ENCODE measurements around the gene PURB. TPM values are rescaled to one million over a fixed set of nuclear protein-coding genes. Genes with fewer than 3 reads are reported as not detected.

PURB gene
- total RNA-seq, 1 donor: 27.2 TPM

- H3K4me3 ChIP-seq (ENCODE audit: low read depth, low read length): no peak overlapping the region
- TF ChIP-seq CTCF (IDR thresholded peaks at IDR 0.05; ENCODE audit: insufficient read depth, low read length): no peak
- DNase-seq (ENCODE audit: low read depth): no peak
These were observed 34.8 kb upstream of the PURB start for GRCh38 chr7:44920119-44920518.

- DNase-seq (ENCODE audit: low read depth): no peak
- H3K4me3 ChIP-seq (ENCODE audit: low read depth, low read length): no peak overlapping the region
- TF ChIP-seq CTCF (IDR thresholded peaks at IDR 0.05; ENCODE audit: insufficient read depth, low read length): no peak
These were observed 32.7 kb upstream of the PURB start for GRCh38 chr7:44918029-44918428.

- no peak for DNase-seq (ENCODE audit: low read depth)
- no peak for TF ChIP-seq CTCF (IDR thresholded peaks at IDR 0.05; ENCODE audit: insufficient read depth, low read length)
- H3K4me3 ChIP-seq (ENCODE audit: low read depth, low read length): no peak overlapping the region
These were observed 32.1 kb upstream of the PURB start for GRCh38 chr7:44917465-44917864.

GRCh38 chr7:44914992-44915607 lies 29.8 kb upstream of the PURB start:
- no peak for TF ChIP-seq CTCF (IDR thresholded peaks at IDR 0.05; ENCODE audit: insufficient read depth, low read length)
- no peak for DNase-seq (ENCODE audit: low read depth)
- no peak overlapping the region for H3K4me3 ChIP-seq (ENCODE audit: low read depth, low read length)

GRCh38 chr7:44912775-44913347 lies 27.5 kb upstream of the PURB start:
- DNase-seq (ENCODE audit: low read depth): no peak
- no peak for TF ChIP-seq CTCF (IDR thresholded peaks at IDR 0.05; ENCODE audit: insufficient read depth, low read length)
- no peak overlapping the region for H3K4me3 ChIP-seq (ENCODE audit: low read depth, low read length)

- H3K4me3 ChIP-seq (ENCODE audit: low read depth, low read length): no peak overlapping the region
- DNase-seq (ENCODE audit: low read depth): no peak
- no peak for TF ChIP-seq CTCF (IDR thresholded peaks at IDR 0.05; ENCODE audit: insufficient read depth, low read length)
These were observed 26.6 kb upstream of the PURB start for GRCh38 chr7:44911911-44912310.

All from fibroblast of the aortic adventitia (primary cell).